Activated CD8-positive, alpha-beta T cell treated with anti-CD3 and anti-CD28 coated beads for 36 hours (primary cell): ENCODE results near the gene GJD3. TPM values are rescaled to one million over a fixed set of nuclear protein-coding genes. Genes with fewer than 3 reads are reported as not detected.
"Not testable (repeated sequence)": the region's sequence is repeated elsewhere in the genome, so short reads cannot be mapped to it uniquely, and the experiment has no call there.

ENCODE experiments used
- ATAC-seq: fragments of 200-7000 bp; cut with Tn5 transposase; one replicate; pipeline ENCODE4 v1.10.0; 2021; ENCODE audit warnings: mild to moderate bottlenecking, moderate library complexity
- CTCF ChIA-PET: fragments of 350-600 bp; sonication (Branson Sonifier 250); formaldehyde crosslinking; loops from one replicate; lab custom pipeline; 2021; ENCODE audit warnings: antibody characterized with exemption; lab: Charles Lee
- POLR2A ChIA-PET: fragments of 350-600 bp; sonication (Branson Sonifier 250); formaldehyde crosslinking; loops from one replicate; lab custom pipeline; 2021; ENCODE audit warnings: antibody characterized with exemption; lab: Charles Lee
- DNase-seq: peaks from one replicate; pipeline ENCODE4 v3.0.0-alpha.2; 2020
- H3K27ac Mint-ChIP-seq: one replicate; pipeline ENCODE4 v1.8.0; 2021; ENCODE audit warnings: mild to moderate bottlenecking, mixed read lengths
- H3K27me3 Mint-ChIP-seq: one replicate; pipeline ENCODE4 v1.8.0; 2021; ENCODE audit warnings: mixed read lengths
- H3K36me3 Mint-ChIP-seq: one replicate; pipeline ENCODE4 v1.8.0; 2021; ENCODE audit warnings: low read depth, mixed read lengths
- H3K4me1 Mint-ChIP-seq: one replicate; pipeline ENCODE4 v1.8.0; 2021; ENCODE audit warnings: low read depth, mixed read lengths
- H3K4me3 Mint-ChIP-seq: one replicate; pipeline ENCODE4 v1.8.0; 2021; ENCODE audit warnings: mild to moderate bottlenecking, moderate library complexity, mixed read lengths
- H3K9me3 Mint-ChIP-seq: one replicate; pipeline ENCODE4 v1.8.0; 2021; ENCODE audit warnings: mixed read lengths
- CTCF ChIP-seq: fragments of 200-600 bp; IDR thresholded peaks from one replicate; pipeline ENCODE4 v1.8.0; 2022; ENCODE audit warnings: antibody characterized with exemption, mild to moderate bottlenecking
- intact Hi-C: fragments of 100-400 bp; cut with micrococcal nuclease; formaldehyde crosslinking; loops from one replicate; pipeline ENCODE4 v1.10.0; 2022
- total RNA-seq, 2 experiments: library from RNA; stranded (reverse); gene quantifications; one replicate each; pipeline ENCODE4 v1.2.3, GENCODE V29; 2021

GJD3 gene
- total RNA-seq, 2 experiments from 2014 or later, result not detected

- peaks cover 3% of the 10 kb centered on the region for H3K36me3 Mint-ChIP-seq
- H3K27me3 Mint-ChIP-seq, result no peaks in the 10 kb centered on the region
- POLR2A ChIA-PET, result interaction anchor here (0.8 to 1.3 kb wide), 3 partner anchors 33 to 93 kb away, joined by 3 to 4 read pairs (median 3); no protein-coding TSS in a partner anchor
- H3K4me3 Mint-ChIP-seq, result no peak overlapping the region
- H3K9me3 Mint-ChIP-seq, result no peaks in the 10 kb centered on the region
- H3K4me1 Mint-ChIP-seq, result no peaks in the 10 kb centered on the region
- intact Hi-C loops, result no loop called here
- H3K27ac Mint-ChIP-seq, result no peak overlapping the region
- CTCF ChIA-PET, result interaction anchor here (0.6 to 1.5 kb wide), 3 partner anchors 18 to 163 kb away, joined by 3 to 6 read pairs (median 3); partner anchors contain the start of gene WIPF2
- TF ChIP-seq CTCF, result no peak
- ATAC-seq (no peak), DNase-seq (no peak)
These were observed 17.7 kb upstream of the GJD3 start for GRCh38 chr17:40382251-40382650.

DNA sequence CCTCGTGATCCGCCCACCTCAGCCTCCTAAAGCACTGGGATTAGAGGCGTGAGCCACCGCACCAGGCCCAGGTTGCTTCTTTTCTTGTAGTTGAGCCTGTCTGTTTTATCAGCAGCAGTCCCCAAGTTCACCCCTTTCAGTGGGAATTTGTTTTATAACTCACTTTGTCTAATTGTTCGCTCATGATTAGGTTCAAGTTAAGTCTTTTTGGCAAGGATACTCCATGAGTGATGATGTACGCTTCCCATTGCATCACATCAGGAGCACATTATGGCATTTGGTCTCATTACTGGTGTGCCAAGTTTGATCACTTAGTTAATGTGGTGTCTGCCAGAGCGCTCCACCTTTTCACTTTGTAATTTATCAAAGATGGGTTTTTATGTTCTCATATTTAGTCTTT is 14.4 kb upstream of the GJD3 start:
- ATAC-seq, result no peak
- POLR2A ChIA-PET, result no interaction called here
- H3K4me3 Mint-ChIP-seq, result no peak overlapping the region
- H3K27me3 Mint-ChIP-seq, result peaks cover 3% of the 10 kb centered on the region
- no peak for TF ChIP-seq CTCF
- CTCF ChIA-PET, result no interaction called here
- no peak for DNase-seq
- peaks cover 1% of the 10 kb centered on the region for H3K36me3 Mint-ChIP-seq
- H3K4me1 Mint-ChIP-seq, result peaks cover 8% of the 10 kb centered on the region
- no peaks in the 10 kb centered on the region for H3K9me3 Mint-ChIP-seq
- no peak overlapping the region for H3K27ac Mint-ChIP-seq
- intact Hi-C loops, result no loop called here

DNA sequence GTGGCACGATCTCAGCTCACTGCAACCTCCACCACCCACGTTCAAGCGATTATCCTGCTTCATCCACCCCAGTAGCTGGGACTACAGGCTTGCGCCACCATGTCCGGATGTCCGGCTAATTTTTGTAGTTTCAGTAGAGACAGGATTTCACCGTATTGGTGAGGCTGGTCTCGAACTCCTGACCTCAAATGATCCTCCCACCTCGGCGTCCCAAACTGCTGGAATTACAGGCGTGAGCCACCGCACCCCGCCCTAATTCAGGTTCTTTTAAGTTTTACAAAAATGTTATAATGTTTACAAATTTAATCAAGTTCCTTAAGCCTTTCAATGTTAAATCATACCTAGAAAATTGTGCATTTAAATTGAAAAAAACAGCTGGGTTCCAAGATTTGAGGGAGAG is 13.3 kb upstream of the GJD3 start:
- CTCF ChIA-PET, result interaction anchor here (0.8 to 2.5 kb wide), 4 partner anchors 20 to 38 kb away, joined by 3 to 6 read pairs (median 4); no protein-coding TSS in a partner anchor
- DNase-seq (no peak), ATAC-seq (no peak)
- Mint-ChIP-seq H3K4me3 (no peak overlapping the region), H3K4me1 (peaks cover 19% of the 10 kb centered on the region), H3K9me3 (no peaks in the 10 kb centered on the region), H3K27ac (no peak overlapping the region), H3K36me3 (no peaks in the 10 kb centered on the region), H3K27me3 (peaks cover 3% of the 10 kb centered on the region)
- no peak for TF ChIP-seq CTCF
- POLR2A ChIA-PET, result interaction anchor here (0.5 to 0.7 kb wide), 2 partner anchors 238 to 350 kb away, joined by 3 read pairs; no protein-coding TSS in a partner anchor
- intact Hi-C loops, result no loop called here

GRCh38 chr17:40376541-40376940 is 12.0 kb upstream of the GJD3 start:
- H3K36me3 Mint-ChIP-seq, H3K27me3 Mint-ChIP-seq, H3K9me3 Mint-ChIP-seq, H3K27ac Mint-ChIP-seq, ATAC-seq, H3K4me3 Mint-ChIP-seq, intact Hi-C loops: not testable (repeated sequence)
- DNase-seq, result peak; percentile 41
- H3K4me1 Mint-ChIP-seq, result peaks cover 30% of the 10 kb centered on the region
- POLR2A ChIA-PET, result interaction anchor here (0.8 kb wide), 1 partner anchor 12 kb away, joined by 3 read pairs; the partner anchor contains the start of gene GJD3
- CTCF ChIA-PET, result interaction anchor here (1.0 to 2.5 kb wide), 5 partner anchors 14 to 50 kb away, joined by 3 to 6 read pairs (median 4); no protein-coding TSS in a partner anchor

DNA sequence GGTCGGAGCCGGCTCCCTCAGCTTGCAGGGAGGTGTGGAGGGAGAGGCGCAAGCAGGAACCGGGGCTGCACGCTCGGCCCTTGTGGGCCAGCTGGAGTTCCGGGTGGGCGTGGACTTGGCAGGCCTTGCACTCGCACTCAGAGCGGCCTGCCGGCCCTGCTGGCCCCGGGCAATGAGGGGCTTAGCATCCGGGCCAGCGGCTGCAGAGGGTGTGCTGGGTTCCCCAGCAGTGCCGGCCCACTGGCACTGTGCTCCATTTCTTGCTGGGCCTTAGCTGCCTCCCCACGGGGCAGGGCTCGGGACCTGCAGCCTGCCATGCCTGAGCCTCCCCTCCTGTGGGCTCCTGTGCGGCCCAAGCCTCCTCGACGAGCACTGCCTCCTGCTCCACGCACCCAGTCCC is 11.2 kb upstream of the GJD3 start:
- ATAC-seq, H3K27ac Mint-ChIP-seq, H3K27me3 Mint-ChIP-seq, H3K9me3 Mint-ChIP-seq, H3K36me3 Mint-ChIP-seq, intact Hi-C loops, H3K4me3 Mint-ChIP-seq, DNase-seq: not testable (repeated sequence)
- peaks cover 35% of the 10 kb centered on the region for H3K4me1 Mint-ChIP-seq
- ChIA-PET POLR2A (interaction anchor here (0.6 to 0.9 kb wide), 2 partner anchors 175 to 185 kb away, joined by 3 read pairs; no protein-coding TSS in a partner anchor), CTCF (interaction anchor here (1.2 to 1.5 kb wide), 2 partner anchors 13 to 18 kb away, joined by 3 to 8 read pairs; no protein-coding TSS in a partner anchor)
